Measurements from ENCODE around the gene ZNF678. TPM values are rescaled to one million over a fixed set of nuclear protein-coding genes. Genes with fewer than 3 reads are reported as not detected.

ZNF678 gene
- total and polyA plus RNA-seq, 2 of the 8 experiments (the other 6 are each of a cell fraction or from before 2014, with no cell fraction given) = 6.9 to 28.3 TPM

GRCh38 chr1:227557962-227558725 is 5.2 kb upstream of the ZNF678 start:
- Histone ChIP-seq H3K36me3 (ENCODE audit: control insufficient read depth in 2 of 4, insufficient read depth in 4 of 4, low read length in 3 of 4) (no peaks in the 10 kb centered on the region), H3K27me3 (replicated peaks in 1 of 4; ENCODE audit: control insufficient read depth in 3 of 4, extremely low read depth in 1 of 4, insufficient read depth in 3 of 4, low read length in 3 of 4) (no peaks in the 10 kb centered on the region), H3K23ac (ENCODE audit: insufficient read length) (no peak overlapping the region), H3K79me1 (ENCODE audit: low read depth, low read length) (no peaks in the 10 kb centered on the region), H2BK12ac (ENCODE audit: low read depth, low read length) (no peak overlapping the region), H2AFZ (ENCODE audit: low read length) (no peak overlapping the region), H2BK5ac (ENCODE audit: low read depth, low read length) (no peak overlapping the region), H3K56ac (replicated peaks; ENCODE audit: insufficient read length, low read depth, low read length) (no peak overlapping the region), H3K4me1 (replicated peaks in 1 of 4; ENCODE audit: control insufficient read depth in 3 of 4, insufficient read depth in 4 of 4, low read length in 3 of 4) (peaks cover 0 to 2% (median 0%) of the 10 kb centered on the region in 4 experiments; a peak in 1 of 7 replicates), H4K20me1 (replicated peaks in 1 of 2; ENCODE audit: control insufficient read depth in 1 of 2, insufficient read depth in 2 of 2, low read length in 2 of 2) (no peaks in the 10 kb centered on the region), H2AK5ac (ENCODE audit: low read depth, low read length) (no peak overlapping the region), H3K9ac (replicated peaks in 1 of 4; ENCODE audit: extremely low read depth in 1 of 4, low read depth in 3 of 4, low read length in 3 of 4) (no peak overlapping the region), H4K91ac (replicated peaks; ENCODE audit: insufficient read length, low read length) (no peak overlapping the region), H3K9me3 (ENCODE audit: insufficient read depth in 2 of 2, low read depth in 1 of 2, low read length in 1 of 2) (peaks cover 0 to 21% of the 10 kb centered on the region in 2 experiments; a peak in 1 of 4 replicates), H3K4ac (replicated peaks; ENCODE audit: insufficient read length, low read depth, low read length) (no peak overlapping the region), H3K14ac (ENCODE audit: insufficient read length) (no peak overlapping the region), H3K23me2 (ENCODE audit: low read depth, low read length) (no peaks in the 10 kb centered on the region), H3K4me3 (ENCODE audit: extremely low read depth in 1 of 4, insufficient read depth in 2 of 4, low read depth in 3 of 4, low read length in 4 of 4) (no peak overlapping the region), H4K8ac (ENCODE audit: extremely low read depth, insufficient read depth, low read length) (peak overlapping the region; percentile 68; the same call in 1 of the 2 replicates), H2BK120ac (replicated peaks; ENCODE audit: low read depth, low read length) (no peak overlapping the region), H2BK15ac (ENCODE audit: low read length) (no peak overlapping the region), H3K79me2 (ENCODE audit: control insufficient read depth in 1 of 2, insufficient read depth in 2 of 2, low read length in 2 of 2) (no peaks in the 10 kb centered on the region), H3K4me2 (ENCODE audit: insufficient read depth in 1 of 2, low read depth in 2 of 2, low read length in 2 of 2) (no peak overlapping the region), H3K18ac (ENCODE audit: extremely low read depth, low read length) (no peak overlapping the region), H2BK20ac (ENCODE audit: low read length) (no peak overlapping the region), H3K27ac (ENCODE audit: low read depth, low read length) (no peak overlapping the region), H4K5ac (ENCODE audit: insufficient read length, low read depth, low read length) (no peak overlapping the region)
- 91% methylated on average over 29 of the region's 29 CpGs; no CpG with 5 or more reads in 1 of the 2 experiments for WGBS, 2 experiments (ENCODE audit: extremely low coverage in 1 of 2, insufficient coverage in 1 of 2, insufficient read length in 1 of 2, insufficient replicate concordance in 2 of 2, low coverage in 1 of 2, low lambda C conversion rate in 2 of 2, missing lambda C conversion rate in 1 of 2)
- DNase-seq (ENCODE audit: low read depth in 1 of 2, low spot score in 2 of 2) (no peak), FAIRE-seq (no peak)
- POLR2A ChIA-PET (ENCODE audit: partially characterized antibody) = no interaction called here
- CTCF ChIA-PET (ENCODE audit: partially characterized antibody) = interaction anchor here (0.6 to 1.0 kb wide), 4 partner anchors 18 to 77 kb away, joined by 3 read pairs; no protein-coding TSS in a partner anchor
- TF ChIP-seq BRCA1 (IDR thresholded peaks at IDR 0.05; ENCODE audit: low read depth, low read length) (no peak), JUN (IDR thresholded peaks at IDR 0.05; ENCODE audit: low read depth, low read length) (no peak), SP4 (IDR thresholded peaks at IDR 0.05; ENCODE audit: low read length) (no peak), NANOG (IDR thresholded peaks at IDR 0.05; ENCODE audit: insufficient read depth, low read depth, low read length, poor library complexity, severe bottlenecking) (no peak), SP2 (IDR thresholded peaks at IDR 0.05; ENCODE audit: low read length) (no peak), EZH2 (IDR thresholded peaks at IDR 0.05; ENCODE audit: low read depth, low read length, severe bottlenecking) (no peak), TBP (IDR thresholded peaks at IDR 0.05; ENCODE audit: low read depth, low read length) (no peak), CTBP2 (IDR thresholded peaks at IDR 0.05; ENCODE audit: borderline replicate concordance, insufficient read depth, insufficient read length, low read length) (no peak), CHD2 (IDR thresholded peaks at IDR 0.05; ENCODE audit: low read length) (no peak), SAP30 (IDR thresholded peaks at IDR 0.05; ENCODE audit: insufficient read depth, insufficient replicate concordance, low read length) (no peak), EP300 (IDR thresholded peaks at IDR 0.05; ENCODE audit: borderline replicate concordance in 1 of 2, low read depth in 2 of 2, low read length in 2 of 2) (no peak)

Data from H1 (cell line).